AG04450 (cell line): Measurements from ENCODE around the gene HS6ST2. TPM values are rescaled to one million over a fixed set of nuclear protein-coding genes. Genes with fewer than 3 reads are reported as not detected.

Experiments used
- CTCF ChIA-PET: fragments of 300-600, 350-600 bp; formaldehyde crosslinking; extraction: SDS; loops from one replicate; lab custom pipeline; 2022; ENCODE audit warnings: antibody characterized with exemption, inconsistent platforms; lab: Charles Lee
- POLR2A ChIA-PET: fragments of 350-600 bp; formaldehyde crosslinking; extraction: SDS; loops from one replicate; lab custom pipeline; 2021; ENCODE audit warnings: antibody characterized with exemption, inconsistent platforms; lab: Yijun Ruan, JAX
- DNase-seq: peaks from one replicate; pipeline ENCODE4 v3.0.0-alpha.2; 2011; ENCODE audit warnings: low read depth, low spot score
- H3K27ac ChIP-seq: one replicate; pipeline ENCODE4 v1.5.1; 2012; ENCODE audit warnings: low read depth, low read length, control low read depth
- H3K27me3 ChIP-seq: one replicate; pipeline ENCODE4 v1.6.0; 2012; ENCODE audit warnings: low read length; ENCODE audit not compliant: control insufficient read depth, insufficient read depth
- H3K4me3 ChIP-seq: 2 replicates; pipeline ENCODE4 v1.5.1; 2011; ENCODE audit warnings: mild to moderate bottlenecking, low read depth, low read length, control low read depth
- H3K9me3 ChIP-seq: 2 replicates; pipeline ENCODE4 v1.5.1; 2012; ENCODE audit warnings: low read length; ENCODE audit not compliant: control insufficient read depth, insufficient read depth
- polyA plus RNA-seq: library from polyadenylated mRNA; depleted of rRNA; stranded (reverse); fragments of >200 nt; gene quantifications from 2 replicates; pipeline ENCODE4 v1.2.3, GENCODE V29; 2011
- TF ChIP-seq, protein P1 (sequence below): IDR thresholded peaks from 2 replicates; pipeline ENCODE4 v1.5.1; 2011; ENCODE audit warnings: low read depth, low read length, control low read depth, inconsistent platforms

Gene HS6ST2
- polyA plus RNA-seq, 1 experiment, result not detected

GRCh38 chrX:132836471-132836870 is 122.0 kb downstream of the HS6ST2 start:
- no peaks in the 10 kb centered on the region for H3K9me3 ChIP-seq
- no peak for DNase-seq
- POLR2A ChIA-PET, result no interaction called here
- TF ChIP-seq, protein P1, sequence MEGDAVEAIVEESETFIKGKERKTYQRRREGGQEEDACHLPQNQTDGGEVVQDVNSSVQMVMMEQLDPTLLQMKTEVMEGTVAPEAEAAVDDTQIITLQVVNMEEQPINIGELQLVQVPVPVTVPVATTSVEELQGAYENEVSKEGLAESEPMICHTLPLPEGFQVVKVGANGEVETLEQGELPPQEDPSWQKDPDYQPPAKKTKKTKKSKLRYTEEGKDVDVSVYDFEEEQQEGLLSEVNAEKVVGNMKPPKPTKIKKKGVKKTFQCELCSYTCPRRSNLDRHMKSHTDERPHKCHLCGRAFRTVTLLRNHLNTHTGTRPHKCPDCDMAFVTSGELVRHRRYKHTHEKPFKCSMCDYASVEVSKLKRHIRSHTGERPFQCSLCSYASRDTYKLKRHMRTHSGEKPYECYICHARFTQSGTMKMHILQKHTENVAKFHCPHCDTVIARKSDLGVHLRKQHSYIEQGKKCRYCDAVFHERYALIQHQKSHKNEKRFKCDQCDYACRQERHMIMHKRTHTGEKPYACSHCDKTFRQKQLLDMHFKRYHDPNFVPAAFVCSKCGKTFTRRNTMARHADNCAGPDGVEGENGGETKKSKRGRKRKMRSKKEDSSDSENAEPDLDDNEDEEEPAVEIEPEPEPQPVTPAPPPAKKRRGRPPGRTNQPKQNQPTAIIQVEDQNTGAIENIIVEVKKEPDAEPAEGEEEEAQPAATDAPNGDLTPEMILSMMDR, result no peak
- CTCF ChIA-PET, result no interaction called here
- no peak overlapping the region for H3K27ac ChIP-seq
- H3K4me3 ChIP-seq, result no peak overlapping the region
- H3K27me3 ChIP-seq, result no peaks in the 10 kb centered on the region

- Histone ChIP-seq H3K9me3 (no peaks in the 10 kb centered on the region), H3K27me3 (no peaks in the 10 kb centered on the region), H3K4me3 (no peak overlapping the region), H3K27ac (no peak overlapping the region)
- TF ChIP-seq, protein P1, result no peak
- DNase-seq, result no peak
- ChIA-PET POLR2A (no interaction called here), CTCF (no interaction called here)
Observed at GRCh38 chrX:132834741-132835140, 123.7 kb downstream of the HS6ST2 start.

- ChIA-PET POLR2A (no interaction called here), CTCF (no interaction called here)
- no peaks in the 10 kb centered on the region for H3K9me3 ChIP-seq
- no peak for DNase-seq
- H3K4me3 ChIP-seq, result no peak overlapping the region
- H3K27me3 ChIP-seq, result no peaks in the 10 kb centered on the region
- H3K27ac ChIP-seq, result no peak overlapping the region
- TF ChIP-seq, protein P1, result no peak
Observed at GRCh38 chrX:132834109-132834508, 124.3 kb downstream of the HS6ST2 start.

DNA sequence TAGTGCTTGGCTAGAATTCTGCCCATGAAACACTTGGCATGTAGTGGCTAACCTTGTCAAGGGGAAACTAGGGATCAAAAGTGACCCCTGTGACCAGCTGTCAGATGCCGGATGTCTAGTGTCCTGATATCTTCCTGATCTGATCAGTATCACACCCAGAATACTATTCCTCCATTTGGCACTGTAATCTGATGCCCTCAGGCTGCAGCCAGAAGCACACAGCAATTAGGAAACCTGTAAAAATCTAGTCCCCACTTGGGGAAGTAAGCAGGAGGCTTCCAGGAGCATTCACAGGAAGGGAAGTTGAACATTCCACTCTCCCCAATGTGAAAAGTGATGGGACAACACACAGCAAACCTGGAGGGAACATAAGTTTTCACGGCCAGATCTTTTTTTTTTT is 125.1 kb downstream of the HS6ST2 start:
- DNase-seq, result no peak
- TF ChIP-seq, protein P1, result no peak
- CTCF ChIA-PET, result no interaction called here
- Histone ChIP-seq H3K4me3 (no peak overlapping the region), H3K9me3 (no peaks in the 10 kb centered on the region), H3K27ac (no peak overlapping the region), H3K27me3 (no peaks in the 10 kb centered on the region)
- POLR2A ChIA-PET, result no interaction called here

DNA sequence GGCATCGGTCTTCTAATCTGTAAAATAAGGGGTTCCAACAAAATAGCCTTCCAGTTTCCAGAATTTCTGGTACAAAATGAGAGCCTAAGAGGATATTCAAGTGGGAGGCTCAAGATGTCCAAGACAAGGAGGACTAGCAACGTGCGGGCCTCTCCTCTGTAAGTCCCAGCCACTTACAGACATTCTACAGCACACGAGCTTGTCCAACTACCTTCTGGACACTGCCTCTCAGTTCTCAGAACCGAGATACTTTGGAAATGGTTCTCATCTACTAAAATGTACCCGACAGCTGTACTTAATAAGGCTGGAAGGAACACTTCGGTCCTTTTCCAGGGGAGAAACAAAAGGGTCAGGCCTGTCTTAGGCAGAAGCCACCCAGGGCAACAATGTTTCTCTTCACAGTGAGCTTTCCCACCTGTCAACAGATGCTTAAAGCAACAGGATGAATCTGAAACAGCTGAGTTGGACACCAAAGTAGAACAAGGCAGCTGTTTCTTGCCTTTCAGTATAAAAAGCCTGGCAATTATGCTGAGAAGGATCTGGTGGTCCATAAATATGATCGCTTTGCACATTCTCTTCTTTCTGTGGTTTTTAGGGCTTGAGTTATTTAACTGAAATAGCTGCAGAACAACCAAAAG is 127.0 kb downstream of the HS6ST2 start:
- ChIA-PET POLR2A (no interaction called here), CTCF (no interaction called here)
- Histone ChIP-seq H3K9me3 (no peaks in the 10 kb centered on the region), H3K27ac (no peak overlapping the region), H3K4me3 (no peak overlapping the region), H3K27me3 (no peaks in the 10 kb centered on the region)
- TF ChIP-seq, protein P1, result no peak
- DNase-seq, result no peak
